ENCODE measurements around the gene IL7R. TPM values are rescaled to one million over a fixed set of nuclear protein-coding genes. Genes with fewer than 3 reads are reported as not detected.

IL7R gene
- total and polyA plus RNA-seq, 2 of the 4 experiments (the other 2 are of a cell fraction) = 40.7 to 71.7 TPM

DNA sequence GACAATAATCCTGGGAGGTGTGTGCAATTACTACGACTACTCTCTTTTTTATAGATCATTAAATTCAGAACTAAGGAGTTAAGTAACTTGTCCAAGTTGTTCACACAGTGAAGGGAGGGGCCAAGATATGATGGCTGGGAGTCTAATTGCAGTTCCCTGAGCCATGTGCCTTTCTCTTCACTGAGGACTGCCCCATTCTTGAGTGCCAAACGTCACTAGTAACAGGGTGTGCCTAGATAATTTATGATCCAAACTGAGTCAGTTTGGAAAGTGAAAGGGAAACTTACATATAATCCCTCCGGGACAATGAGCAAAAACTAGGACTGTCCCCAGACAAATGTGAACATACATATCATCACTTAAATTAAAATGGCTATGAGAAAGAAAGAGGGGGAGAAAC lies 20.2 kb downstream of the IL7R start:
- 0 out of 2 replicates have a peak overlapping the region, but pooled peaks have one; percentile 57 for H3K14ac ChIP-seq (replicated peaks; ENCODE audit: low read depth, low read length)
- H3K4me2 ChIP-seq (ENCODE audit: low read depth, low read length) = no peak overlapping the region
- dilution Hi-C loops (cut with HindIII; ENCODE audit: low sequenced_read_pairs, unreplicated experiment) = no loop called here
- DNase-seq = no peak
- no peaks in the 10 kb centered on the region for H3K9me3 ChIP-seq (ENCODE audit: control insufficient read depth, insufficient read depth, low read length)
- no peaks in the 10 kb centered on the region for H3K27me3 ChIP-seq (ENCODE audit: control insufficient read depth, insufficient read depth, low read length)
- no peak overlapping the region for H3K23ac ChIP-seq (ENCODE audit: low read depth, low read length)
- no peak overlapping the region for H4K91ac ChIP-seq (ENCODE audit: insufficient read depth, low read depth, low read length)
- CTCF ChIA-PET = no interaction called here
- H2AK9ac ChIP-seq (replicated peaks; ENCODE audit: low read depth, low read length, poor library complexity) = no peak overlapping the region
- H3K9me1 ChIP-seq (ENCODE audit: insufficient read depth, low read length) = peaks cover 3% of the 10 kb centered on the region; the same call in 1 of the 2 replicates
- H3K56ac ChIP-seq (ENCODE audit: extremely low read depth, insufficient read depth, low read length) = no peak overlapping the region
- no TSS peak for BruUV-seq (replicated peaks)
- intact Hi-C loops (cut with micrococcal nuclease) = no loop called here
- POLR2A ChIA-PET (ENCODE audit: unreplicated experiment) = no interaction called here
- in situ Hi-C loops (cut with MboI; ENCODE audit: low sequenced_read_pairs) = no loop called here
- no peak overlapping the region for H2AFZ ChIP-seq (replicated peaks; ENCODE audit: low read length, poor library complexity)
- H4K20me1 ChIP-seq (ENCODE audit: insufficient read depth, low read length) = no peaks in the 10 kb centered on the region
- H3K36me3 ChIP-seq (ENCODE audit: control insufficient read depth, insufficient read depth, low read length) = peaks cover 15% of the 10 kb centered on the region
- no peak for ATAC-seq (ENCODE audit: low read depth)
- H3K79me1 ChIP-seq (ENCODE audit: low read depth in 1 of 2, low read length in 2 of 2) = peaks cover 3 to 6% of the 10 kb centered on the region in 2 experiments; a peak in 1 of 4 replicates
- H2BK120ac ChIP-seq (ENCODE audit: low read depth, low read length) = peak overlapping the region; percentile 53; the same call in 1 of the 2 replicates
- TF ChIP-seq CEBPB (IDR thresholded peaks at IDR 0.05; ENCODE audit: low read depth, low read length) (no peak), CTCF (conservative IDR thresholded peaks at IDR 0.05; ENCODE audit: low read depth, low read length) (no peak), BHLHE40 (IDR thresholded peaks at IDR 0.05; ENCODE audit: low read depth, low read length) (no peak), MAZ (IDR thresholded peaks at IDR 0.05; ENCODE audit: borderline replicate concordance, low read depth, low read length) (no peak), FOS (IDR thresholded peaks at IDR 0.05; ENCODE audit: low read depth, low read length) (no peak), MAFK (IDR thresholded peaks at IDR 0.05; ENCODE audit: low read depth, low read length) (no peak)
- TF ChIP-seq, protein P1, sequence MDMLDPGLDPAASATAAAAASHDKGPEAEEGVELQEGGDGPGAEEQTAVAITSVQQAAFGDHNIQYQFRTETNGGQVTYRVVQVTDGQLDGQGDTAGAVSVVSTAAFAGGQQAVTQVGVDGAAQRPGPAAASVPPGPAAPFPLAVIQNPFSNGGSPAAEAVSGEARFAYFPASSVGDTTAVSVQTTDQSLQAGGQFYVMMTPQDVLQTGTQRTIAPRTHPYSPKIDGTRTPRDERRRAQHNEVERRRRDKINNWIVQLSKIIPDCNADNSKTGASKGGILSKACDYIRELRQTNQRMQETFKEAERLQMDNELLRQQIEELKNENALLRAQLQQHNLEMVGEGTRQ (IDR thresholded peaks at IDR 0.05; ENCODE audit: low read depth, low read length) = no peak
- TF ChIP-seq, protein P2, sequence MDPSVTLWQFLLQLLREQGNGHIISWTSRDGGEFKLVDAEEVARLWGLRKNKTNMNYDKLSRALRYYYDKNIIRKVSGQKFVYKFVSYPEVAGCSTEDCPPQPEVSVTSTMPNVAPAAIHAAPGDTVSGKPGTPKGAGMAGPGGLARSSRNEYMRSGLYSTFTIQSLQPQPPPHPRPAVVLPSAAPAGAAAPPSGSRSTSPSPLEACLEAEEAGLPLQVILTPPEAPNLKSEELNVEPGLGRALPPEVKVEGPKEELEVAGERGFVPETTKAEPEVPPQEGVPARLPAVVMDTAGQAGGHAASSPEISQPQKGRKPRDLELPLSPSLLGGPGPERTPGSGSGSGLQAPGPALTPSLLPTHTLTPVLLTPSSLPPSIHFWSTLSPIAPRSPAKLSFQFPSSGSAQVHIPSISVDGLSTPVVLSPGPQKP (IDR thresholded peaks at IDR 0.05; ENCODE audit: borderline replicate concordance, low read depth, low read length) = no peak
- peak overlapping the region; percentile 12 for H2BK5ac ChIP-seq (ENCODE audit: low read depth, low read length, poor library complexity, severe bottlenecking)
- H3K9ac ChIP-seq (ENCODE audit: low read depth, low read length) = no peak overlapping the region
- peak overlapping the region; percentile 45; the same call in 1 of the 2 replicates for H2AK5ac ChIP-seq (ENCODE audit: low read depth, low read length)
- H2BK20ac ChIP-seq (ENCODE audit: low read depth, low read length) = no peak overlapping the region; the same call in 1 of the 2 replicates
- no peak overlapping the region for H2BK15ac ChIP-seq (ENCODE audit: low read depth, low read length)
- H3K4ac ChIP-seq (ENCODE audit: low read depth, low read length) = peak overlapping the region; percentile 38; the same call in 1 of the 2 replicates
- H3K27ac ChIP-seq (ENCODE audit: insufficient read depth, low read length) = no peak overlapping the region
- H4K8ac ChIP-seq (ENCODE audit: low read depth in 2 of 2, low read length in 2 of 2) = no peak overlapping the region
- H3K4me3 ChIP-seq (ENCODE audit: insufficient read depth, low read depth, low read length) = no peak overlapping the region
- no peaks in the 10 kb centered on the region; the same call in 1 of the 2 replicates for H3K4me1 ChIP-seq (ENCODE audit: control insufficient read depth, insufficient read depth, low read length)
- no peak overlapping the region; the same call in 1 of the 2 replicates for H4K5ac ChIP-seq (ENCODE audit: low read depth, low read length)
- H3K18ac ChIP-seq (ENCODE audit: low read depth, low read length) = peak overlapping the region; percentile 9; the same call in 1 of the 2 replicates
- WGBS, 2 experiments (ENCODE audit: extremely low coverage in 2 of 2, insufficient read length in 1 of 2) = no CpG with 5 or more reads among the region's 3 CpGs
